Caco-2 (cell line): ENCODE measurements around the gene TSC22D3. TPM values are rescaled to one million over a fixed set of nuclear protein-coding genes. Genes with fewer than 3 reads are reported as not detected.
A peak's percentile ranks its signal among the peaks of the same experiment; 100 is the strongest.

Experiments used
- BruUV-seq: library from RNA; stranded (reverse); fragments of 400-500 nt; replicated peaks from 2 replicates; lab custom pipeline; 2021; lab: Mats Ljungman, UMichigan
- CTCF ChIA-PET: fragments of 300-600 bp; sonication (Branson Sonifier 250); formaldehyde crosslinking; loops from one replicate; lab custom pipeline; 2022; ENCODE audit warnings: antibody characterized with exemption; lab: Charles Lee
- POLR2A ChIA-PET: fragments of 300-600 bp; sonication (Branson Sonifier 250); formaldehyde crosslinking; loops from one replicate; lab custom pipeline; 2022; ENCODE audit warnings: antibody characterized with exemption; lab: Charles Lee
- DNase-seq, 2 experiments: peaks; one replicate each; pipeline versions ENCODE4 v3.0.0 to v3.0.0-alpha.2; 2020 to 2022
- H3K27me3 ChIP-seq: replicated peaks from 2 replicates; pipeline ENCODE4 v1.6.0; 2011; ENCODE audit warnings: low read length; ENCODE audit not compliant: control insufficient read depth, insufficient read depth
- H3K36me3 ChIP-seq: 2 replicates; pipeline ENCODE4 v1.5.1; 2011; ENCODE audit warnings: low read length; ENCODE audit not compliant: control insufficient read depth, insufficient read depth
- H3K4me1 ChIP-seq: fragments of 250-450 bp; sonication (Bioruptor Pico); 2 replicates; pipeline ENCODE4 v1.5.1; 2020; ENCODE audit warnings: mild to moderate bottlenecking
- H3K4me3 ChIP-seq: 2 replicates; pipeline ENCODE4 v1.5.1; 2011; ENCODE audit warnings: low read depth, mild to moderate bottlenecking, control low read depth, low read length
- H3K9me3 ChIP-seq: fragments of 250-450 bp; sonication (Bioruptor Pico); 2 replicates; pipeline ENCODE4 v1.5.1; 2020; ENCODE audit warnings: mild to moderate bottlenecking, moderate library complexity
- H3K27ac Mint-ChIP-seq: one replicate; pipeline ENCODE4 v1.8.0; 2022; ENCODE audit warnings: mixed read lengths; ENCODE audit not compliant: unreplicated experiment
- H3K27me3 Mint-ChIP-seq: one replicate; pipeline ENCODE4 v1.8.0; 2022; ENCODE audit warnings: mixed read lengths; ENCODE audit not compliant: insufficient read depth, unreplicated experiment
- H3K36me3 Mint-ChIP-seq: one replicate; pipeline ENCODE4 v1.8.0; 2022; ENCODE audit warnings: mild to moderate bottlenecking, mixed read lengths; ENCODE audit not compliant: insufficient read depth, unreplicated experiment
- H3K4me1 Mint-ChIP-seq: one replicate; pipeline ENCODE4 v1.8.0; 2022; ENCODE audit warnings: low read depth, mixed read lengths; ENCODE audit not compliant: unreplicated experiment
- H3K4me3 Mint-ChIP-seq: one replicate; pipeline ENCODE4 v1.8.0; 2022; ENCODE audit warnings: mild to moderate bottlenecking, moderate library complexity, mixed read lengths; ENCODE audit not compliant: unreplicated experiment
- H3K9me3 Mint-ChIP-seq: one replicate; pipeline ENCODE4 v1.8.0; 2022; ENCODE audit warnings: mixed read lengths; ENCODE audit not compliant: unreplicated experiment
- CTCF ChIP-seq, 2 experiments: fragments of 200-600 bp in 1 of 2; IDR thresholded peaks; 1 replicate in 1 of 2; 2 replicates in 1 of 2; pipeline versions ENCODE4 v1.5.1 to v1.8.0; 2011 to 2022; ENCODE audit warnings: antibody characterized with exemption in 1 of 2, control low read depth in 1 of 2, inconsistent platforms in 1 of 2, low read depth in 1 of 2, low read length in 1 of 2, mild to moderate bottlenecking in 1 of 2, moderate library complexity in 1 of 2; ENCODE audit not compliant: insufficient read depth in 1 of 2, severe bottlenecking in 1 of 2, unreplicated experiment in 1 of 2
- intact Hi-C: fragments of 100-400 bp; cut with micrococcal nuclease; formaldehyde crosslinking; loops from one replicate; pipeline ENCODE4 v1.10.0; 2022; ENCODE audit not compliant: unreplicated experiment
- total RNA-seq: library from RNA; stranded (reverse); gene quantifications from 2 replicates; pipeline ENCODE4 v1.2.3, GENCODE V29; 2022

TSC22D3 gene
- total RNA-seq, 1 experiment from 2014 or later: 2.2 TPM

- H3K9me3 ChIP-seq: no peaks in the 10 kb centered on the region
- Mint-ChIP-seq H3K36me3 (peaks cover 4% of the 10 kb centered on the region), H3K4me1 (peaks cover 8% of the 10 kb centered on the region), H3K27ac (no peak overlapping the region), H3K9me3 (no peaks in the 10 kb centered on the region), H3K4me3 (no peak overlapping the region), H3K27me3 (no peaks in the 10 kb centered on the region)
- intact Hi-C loops: no loop called here
- H3K4me1 ChIP-seq: 0 out of 2 replicates have a peak, but pooled peaks cover 6% of the 10 kb centered on the region
- BruUV-seq: no TSS peak
- DNase-seq: no peak
- TF ChIP-seq CTCF (IDR thresholded peaks at IDR 0.05; ENCODE audit: insufficient read depth in 1 of 2, low read depth in 1 of 2, low read length in 1 of 2, severe bottlenecking in 1 of 2, unreplicated experiment in 1 of 2): no peak
- no peaks in the 10 kb centered on the region for H3K27me3 ChIP-seq
- H3K4me3 ChIP-seq: no peak overlapping the region
- ChIA-PET CTCF (no interaction called here), POLR2A (no interaction called here)
- H3K36me3 ChIP-seq: no peaks in the 10 kb centered on the region
Observed at GRCh38 chrX:107678957-107679740, 96.4 kb downstream of the TSC22D3 start.

- H3K4me1 ChIP-seq: 0 out of 2 replicates have a peak, but pooled peaks cover 6% of the 10 kb centered on the region
- no peaks in the 10 kb centered on the region for H3K27me3 ChIP-seq
- H3K36me3 ChIP-seq: no peaks in the 10 kb centered on the region
- peaks cover 8% of the 10 kb centered on the region for H3K4me1 Mint-ChIP-seq
- ChIA-PET CTCF (interaction anchor here (0.5 to 1.3 kb wide), 4 partner anchors 15 to 100 kb away, joined by 3 to 4 read pairs (median 3); partner anchors contain the start of gene NCBP2L), POLR2A (no interaction called here)
- no peaks in the 10 kb centered on the region for H3K9me3 ChIP-seq
- no peak overlapping the region for H3K4me3 Mint-ChIP-seq
- no peak overlapping the region for H3K4me3 ChIP-seq
- no peak overlapping the region for H3K27ac Mint-ChIP-seq
- no peaks in the 10 kb centered on the region for H3K27me3 Mint-ChIP-seq
- DNase-seq: no peak
- intact Hi-C loops: no loop called here
- H3K36me3 Mint-ChIP-seq: peaks cover 4% of the 10 kb centered on the region
- H3K9me3 Mint-ChIP-seq: no peaks in the 10 kb centered on the region
- no peak for TF ChIP-seq CTCF (IDR thresholded peaks at IDR 0.05; ENCODE audit: insufficient read depth in 1 of 2, low read depth in 1 of 2, low read length in 1 of 2, severe bottlenecking in 1 of 2, unreplicated experiment in 1 of 2)
- BruUV-seq: no TSS peak
Observed at GRCh38 chrX:107677909-107678308, 97.7 kb downstream of the TSC22D3 start.

GRCh38 chrX:107677501-107677901 lies 98.1 kb downstream of the TSC22D3 start:
- peak overlapping the region; percentile 38; the same call in 1 of the 2 replicates for H3K4me3 ChIP-seq
- H3K27me3 Mint-ChIP-seq: no peaks in the 10 kb centered on the region

More at GRCh38 chrX:107677501-107677901, 98.1 kb downstream of the TSC22D3 start:
- ChIA-PET POLR2A (no interaction called here), CTCF (interaction anchor here (0.5 to 1.3 kb wide), 5 partner anchors 15 to 100 kb away, joined by 3 to 4 read pairs (median 3); partner anchors contain the start of gene NCBP2L)
- peaks cover 4% of the 10 kb centered on the region for H3K36me3 Mint-ChIP-seq
- intact Hi-C loops: no loop called here
- no peaks in the 10 kb centered on the region for H3K27me3 ChIP-seq
- peak; percentile 41 to 47 for DNase-seq
- H3K36me3 ChIP-seq: no peaks in the 10 kb centered on the region
- H3K9me3 Mint-ChIP-seq: no peaks in the 10 kb centered on the region
- BruUV-seq: no TSS peak
- H3K9me3 ChIP-seq: no peaks in the 10 kb centered on the region
- H3K27ac Mint-ChIP-seq: peak overlapping the region; percentile 88
- 0 out of 2 replicates have a peak, but pooled peaks cover 6% of the 10 kb centered on the region for H3K4me1 ChIP-seq
- peaks cover 8% of the 10 kb centered on the region for H3K4me1 Mint-ChIP-seq
- peak overlapping the region; percentile 82 for H3K4me3 Mint-ChIP-seq
- TF ChIP-seq CTCF (IDR thresholded peaks at IDR 0.05; ENCODE audit: insufficient read depth in 1 of 2, low read depth in 1 of 2, low read length in 1 of 2, severe bottlenecking in 1 of 2, unreplicated experiment in 1 of 2): peak; percentile 8 to 17
